ENCODE results near the gene TMEM106C.

Gene TMEM106C

DNA sequence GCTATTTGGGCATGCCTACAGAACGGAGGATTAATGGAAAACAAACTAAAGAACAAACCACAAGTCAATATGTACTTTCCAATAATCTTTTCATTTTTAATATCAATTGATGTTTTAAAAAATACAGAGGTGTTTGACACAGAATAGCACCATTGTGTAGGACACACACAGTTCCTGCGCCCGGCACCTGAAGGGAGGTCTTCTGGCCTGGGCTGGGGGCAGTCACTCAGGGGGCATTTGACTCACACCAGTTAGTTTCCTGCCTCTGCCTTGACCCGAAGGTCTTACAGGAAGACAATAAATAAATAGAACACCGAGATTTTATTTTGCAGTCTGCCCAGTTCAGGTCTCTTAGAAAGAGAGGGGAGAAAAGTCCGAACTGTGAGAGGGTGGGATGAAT, 9.5 kb downstream of the TMEM106C start:
- H3K4me1 ChIP-seq (ENCODE audit: control insufficient read depth, insufficient read depth, low read depth, low read length) = no peaks in the 10 kb centered on the region
- H2AFZ ChIP-seq (ENCODE audit: low read depth, low read length) = no peak overlapping the region
- no peak for DNase-seq
- no peak overlapping the region for H3K4me3 ChIP-seq (ENCODE audit: insufficient read depth in 1 of 2, low read depth in 1 of 2, low read length in 2 of 2)
- no peak overlapping the region for H2BK120ac ChIP-seq (ENCODE audit: low read depth, low read length)
- no peak overlapping the region for H2BK15ac ChIP-seq (ENCODE audit: low read depth, poor library complexity, severe bottlenecking)
- no peak overlapping the region for H2BK5ac ChIP-seq (ENCODE audit: low read depth, low read length, poor library complexity, severe bottlenecking)
- H4K8ac ChIP-seq (ENCODE audit: low read length) = no peak overlapping the region
- no peak overlapping the region for H4K91ac ChIP-seq (ENCODE audit: low read length)
- no peaks in the 10 kb centered on the region for H3K79me1 ChIP-seq (replicated peaks; ENCODE audit: low read length, poor library complexity, severe bottlenecking)
- H3K4me2 ChIP-seq (ENCODE audit: low read length, poor library complexity, severe bottlenecking) = no peak overlapping the region
- H3K18ac ChIP-seq (ENCODE audit: low read depth in 1 of 2, low read length in 2 of 2) = no peak overlapping the region
- no peaks in the 10 kb centered on the region for H3K9me3 ChIP-seq (ENCODE audit: control insufficient read depth, low read length)
- no peak overlapping the region for H3K27ac ChIP-seq (ENCODE audit: low read length, poor library complexity, severe bottlenecking)
- H2BK12ac ChIP-seq (ENCODE audit: low read length in 2 of 2) = no peak overlapping the region
- H3K4ac ChIP-seq (ENCODE audit: low read depth in 1 of 2, low read length in 2 of 2) = no peak overlapping the region
- H3K9ac ChIP-seq (ENCODE audit: low read length) = no peak overlapping the region
- 87% methylated on average over 5 of the region's 6 CpGs for WGBS
- H3K36me3 ChIP-seq (ENCODE audit: control insufficient read depth in 1 of 2, insufficient read depth in 2 of 2, low read depth in 1 of 2, low read length in 2 of 2) = no peaks in the 10 kb centered on the region
- peaks cover 10 to 20% of the 10 kb centered on the region in 2 experiments for H3K27me3 ChIP-seq (ENCODE audit: control insufficient read depth in 1 of 2, insufficient read depth in 1 of 2, low read length in 2 of 2)
- no peak overlapping the region for H3K14ac ChIP-seq (ENCODE audit: low read length in 2 of 2)
- H3K23ac ChIP-seq (ENCODE audit: low read length in 2 of 2) = no peak overlapping the region
- H2AK5ac ChIP-seq (ENCODE audit: low read length, severe bottlenecking) = no peak overlapping the region

- H3K9ac ChIP-seq (ENCODE audit: low read length) = no peak overlapping the region
- H3K14ac ChIP-seq (ENCODE audit: low read length in 2 of 2) = peak overlapping the region in 1 of 2 experiments; percentile 58
- H4K8ac ChIP-seq (ENCODE audit: low read length) = no peak overlapping the region
- H3K4ac ChIP-seq (ENCODE audit: low read depth in 1 of 2, low read length in 2 of 2) = no peak overlapping the region
- H3K79me1 ChIP-seq (replicated peaks; ENCODE audit: low read length, poor library complexity, severe bottlenecking) = no peaks in the 10 kb centered on the region
- no peaks in the 10 kb centered on the region for H3K36me3 ChIP-seq (ENCODE audit: control insufficient read depth in 1 of 2, insufficient read depth in 2 of 2, low read depth in 1 of 2, low read length in 2 of 2)
- H3K9me3 ChIP-seq (ENCODE audit: control insufficient read depth, low read length) = no peaks in the 10 kb centered on the region
- H3K23ac ChIP-seq (ENCODE audit: low read length in 2 of 2) = no peak overlapping the region
- H3K4me2 ChIP-seq (ENCODE audit: low read length, poor library complexity, severe bottlenecking) = no peak overlapping the region
- H3K27me3 ChIP-seq (ENCODE audit: control insufficient read depth in 1 of 2, insufficient read depth in 1 of 2, low read length in 2 of 2) = peaks cover 20 to 29% of the 10 kb centered on the region in 2 experiments
- H2BK120ac ChIP-seq (ENCODE audit: low read depth, low read length) = no peak overlapping the region
- H3K27ac ChIP-seq (ENCODE audit: low read length, poor library complexity, severe bottlenecking) = no peak overlapping the region
- H4K91ac ChIP-seq (ENCODE audit: low read length) = no peak overlapping the region
- H3K4me3 ChIP-seq (ENCODE audit: insufficient read depth in 1 of 2, low read depth in 1 of 2, low read length in 2 of 2) = no peak overlapping the region
- H2BK5ac ChIP-seq (ENCODE audit: low read depth, low read length, poor library complexity, severe bottlenecking) = no peak overlapping the region
- no peak overlapping the region for H2AK5ac ChIP-seq (ENCODE audit: low read length, severe bottlenecking)
- H3K18ac ChIP-seq (ENCODE audit: low read depth in 1 of 2, low read length in 2 of 2) = no peak overlapping the region
- H3K4me1 ChIP-seq (ENCODE audit: control insufficient read depth, insufficient read depth, low read depth, low read length) = no peaks in the 10 kb centered on the region
- H2AFZ ChIP-seq (ENCODE audit: low read depth, low read length) = no peak overlapping the region
- DNase-seq = no peak
- no peak overlapping the region for H2BK15ac ChIP-seq (ENCODE audit: low read depth, poor library complexity, severe bottlenecking)
- 86% methylated on average over 9 of the region's 9 CpGs for WGBS
- no peak overlapping the region for H2BK12ac ChIP-seq (ENCODE audit: low read length in 2 of 2)
Observed at GRCh38 chr12:47973870-47974269, 10.5 kb downstream of the TMEM106C start.

DNA sequence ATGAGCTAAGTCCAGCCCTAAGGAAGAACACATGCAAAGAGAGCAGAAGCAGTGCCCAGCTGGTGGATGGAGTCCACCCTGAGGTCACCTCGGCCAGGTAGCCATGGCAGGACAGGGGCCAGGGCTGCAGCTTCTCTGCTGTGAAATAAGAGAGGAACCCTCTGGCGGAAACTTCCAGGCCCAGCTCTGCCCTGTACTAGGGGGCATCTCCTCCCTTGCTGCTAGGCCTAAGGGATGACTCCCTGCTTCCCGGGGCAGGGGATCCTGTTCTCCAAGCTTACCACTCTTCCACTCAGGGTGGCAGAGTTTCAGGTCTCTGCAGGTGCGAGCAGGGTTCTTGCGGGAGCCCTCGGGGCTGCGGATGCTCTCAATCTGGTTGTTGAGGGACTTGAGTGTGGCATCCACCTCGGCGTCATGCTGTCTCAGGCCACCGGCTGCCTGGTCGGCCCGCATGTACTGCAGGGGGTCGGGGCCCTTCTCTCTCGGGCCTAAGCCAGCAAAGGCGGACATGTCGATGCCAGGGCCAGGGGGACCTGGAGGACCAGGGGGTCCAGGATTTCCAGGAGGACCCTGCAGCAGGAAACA, 11.7 kb downstream of the TMEM106C start:
- Histone ChIP-seq H4K91ac (ENCODE audit: low read length) (no peak overlapping the region), H3K36me3 (ENCODE audit: control insufficient read depth in 1 of 2, insufficient read depth in 2 of 2, low read depth in 1 of 2, low read length in 2 of 2) (no peaks in the 10 kb centered on the region), H2BK120ac (ENCODE audit: low read depth, low read length) (no peak overlapping the region), H3K4ac (ENCODE audit: low read depth in 1 of 2, low read length in 2 of 2) (no peak overlapping the region), H4K8ac (ENCODE audit: low read length) (no peak overlapping the region), H2BK15ac (ENCODE audit: low read depth, poor library complexity, severe bottlenecking) (no peak overlapping the region), H3K4me2 (ENCODE audit: low read length, poor library complexity, severe bottlenecking) (no peak overlapping the region), H3K4me3 (ENCODE audit: insufficient read depth in 1 of 2, low read depth in 1 of 2, low read length in 2 of 2) (no peak overlapping the region), H2AFZ (ENCODE audit: low read depth, low read length) (no peak overlapping the region), H3K4me1 (ENCODE audit: control insufficient read depth, insufficient read depth, low read depth, low read length) (no peaks in the 10 kb centered on the region), H2BK12ac (ENCODE audit: low read length in 2 of 2) (no peak overlapping the region), H2BK5ac (ENCODE audit: low read depth, low read length, poor library complexity, severe bottlenecking) (no peak overlapping the region), H3K14ac (ENCODE audit: low read length in 2 of 2) (no peak overlapping the region), H3K9ac (ENCODE audit: low read length) (no peak overlapping the region), H2AK5ac (ENCODE audit: low read length, severe bottlenecking) (no peak overlapping the region), H3K27ac (ENCODE audit: low read length, poor library complexity, severe bottlenecking) (no peak overlapping the region), H3K27me3 (ENCODE audit: control insufficient read depth in 1 of 2, insufficient read depth in 1 of 2, low read length in 2 of 2) (peaks cover 25 to 42% of the 10 kb centered on the region in 2 experiments), H3K18ac (ENCODE audit: low read depth in 1 of 2, low read length in 2 of 2) (no peak overlapping the region), H3K9me3 (ENCODE audit: control insufficient read depth, low read length) (no peaks in the 10 kb centered on the region), H3K79me1 (replicated peaks; ENCODE audit: low read length, poor library complexity, severe bottlenecking) (no peaks in the 10 kb centered on the region), H3K23ac (ENCODE audit: low read length in 2 of 2) (no peak overlapping the region)
- no peak for DNase-seq
- WGBS = 98% methylated on average over 16 of the region's 16 CpGs

GRCh38 chr12:47975816-47976215, 12.4 kb downstream of the TMEM106C start:
- H2BK120ac ChIP-seq (ENCODE audit: low read depth, low read length) = no peak overlapping the region
- no peak overlapping the region for H3K4me3 ChIP-seq (ENCODE audit: insufficient read depth in 1 of 2, low read depth in 1 of 2, low read length in 2 of 2)
- H4K91ac ChIP-seq (ENCODE audit: low read length) = no peak overlapping the region
- no peak overlapping the region for H3K4me2 ChIP-seq (ENCODE audit: low read length, poor library complexity, severe bottlenecking)
- no peak overlapping the region for H2AK5ac ChIP-seq (ENCODE audit: low read length, severe bottlenecking)
- no peak overlapping the region for H3K23ac ChIP-seq (ENCODE audit: low read length in 2 of 2)
- H3K9me3 ChIP-seq (ENCODE audit: control insufficient read depth, low read length) = no peaks in the 10 kb centered on the region
- H2BK12ac ChIP-seq (ENCODE audit: low read length in 2 of 2) = no peak overlapping the region
- H4K8ac ChIP-seq (ENCODE audit: low read length) = no peak overlapping the region
- no peak overlapping the region for H3K18ac ChIP-seq (ENCODE audit: low read depth in 1 of 2, low read length in 2 of 2)
- H2BK15ac ChIP-seq (ENCODE audit: low read depth, poor library complexity, severe bottlenecking) = no peak overlapping the region
- DNase-seq = no peak
- H3K4ac ChIP-seq (ENCODE audit: low read depth in 1 of 2, low read length in 2 of 2) = no peak overlapping the region
- H3K79me1 ChIP-seq (replicated peaks; ENCODE audit: low read length, poor library complexity, severe bottlenecking) = no peaks in the 10 kb centered on the region
- no peak overlapping the region for H3K14ac ChIP-seq (ENCODE audit: low read length in 2 of 2)
- H3K9ac ChIP-seq (ENCODE audit: low read length) = no peak overlapping the region
- H3K27ac ChIP-seq (ENCODE audit: low read length, poor library complexity, severe bottlenecking) = no peak overlapping the region
- no peaks in the 10 kb centered on the region for H3K4me1 ChIP-seq (ENCODE audit: control insufficient read depth, insufficient read depth, low read depth, low read length)
- 90% methylated on average over 11 of the region's 11 CpGs for WGBS
- H2AFZ ChIP-seq (ENCODE audit: low read depth, low read length) = no peak overlapping the region
- H2BK5ac ChIP-seq (ENCODE audit: low read depth, low read length, poor library complexity, severe bottlenecking) = no peak overlapping the region
- no peaks in the 10 kb centered on the region for H3K36me3 ChIP-seq (ENCODE audit: control insufficient read depth in 1 of 2, insufficient read depth in 2 of 2, low read depth in 1 of 2, low read length in 2 of 2)
- H3K27me3 ChIP-seq (ENCODE audit: control insufficient read depth in 1 of 2, insufficient read depth in 1 of 2, low read length in 2 of 2) = peaks cover 32 to 48% of the 10 kb centered on the region in 2 experiments
